IMR-90 (cell line): ENCODE results near the gene WASF3. TPM values are rescaled to one million over a fixed set of nuclear protein-coding genes. Genes with fewer than 3 reads are reported as not detected.

Experiments used
- ATAC-seq: fragments of 200-7000 bp; cut with Tn5 transposase; 2 replicates; pipeline ENCODE4 v1.9.1; 2020; ENCODE audit warnings: low read depth, mild to moderate bottlenecking, moderate library complexity
- BruUV-seq: library from RNA; stranded (reverse); fragments of 400-500 nt; replicated peaks from 2 replicates; lab custom pipeline; 2021; lab: Mats Ljungman, UMichigan
- CTCF ChIA-PET: fragments of 300-600 bp; formaldehyde crosslinking; extraction: SDS; loops from one replicate; lab custom pipeline; 2021; ENCODE audit warnings: antibody characterized with exemption; lab: Yijun Ruan, JAX
- POLR2A ChIA-PET: fragments of 300-600 bp; sonication (Branson Sonifier 250); formaldehyde crosslinking; loops from one replicate; lab custom pipeline; 2022; ENCODE audit warnings: antibody characterized with exemption; ENCODE audit not compliant: unreplicated experiment; lab: Charles Lee
- DNase-seq: peaks from one replicate; pipeline ENCODE4 v3.0.0; 2013
- H2AFZ ChIP-seq: replicated peaks from 2 replicates; pipeline ENCODE3; 2013; ENCODE audit warnings: low read length, mild to moderate bottlenecking; ENCODE audit not compliant: poor library complexity
- H2AK5ac ChIP-seq: 2 replicates; pipeline ENCODE4 v1.6.1; 2013; ENCODE audit warnings: low read depth, low read length, inconsistent platforms
- H2AK9ac ChIP-seq: replicated peaks from 2 replicates; pipeline ENCODE3; 2013; ENCODE audit warnings: mild to moderate bottlenecking, low read depth, low read length, moderate library complexity; ENCODE audit not compliant: poor library complexity
- H2BK120ac ChIP-seq: 2 replicates; pipeline ENCODE4 v1.6.1; 2013; ENCODE audit warnings: low read depth, low read length, inconsistent platforms
- H2BK15ac ChIP-seq: 3 replicates; pipeline ENCODE4 v1.6.1; 2013; ENCODE audit warnings: low read depth, low read length, inconsistent platforms
- H2BK20ac ChIP-seq: 2 replicates; pipeline ENCODE4 v1.6.1; 2013; ENCODE audit warnings: low read depth, mild to moderate bottlenecking, inconsistent platforms, low read length, moderate library complexity
- H2BK5ac ChIP-seq: 2 replicates; pipeline ENCODE4 v1.6.1; 2013; ENCODE audit warnings: mild to moderate bottlenecking, low read depth, low read length, inconsistent platforms; ENCODE audit not compliant: poor library complexity, severe bottlenecking
- H3K14ac ChIP-seq: replicated peaks from 2 replicates; pipeline ENCODE4 v1.6.1; 2013; ENCODE audit warnings: low read depth, low read length, inconsistent platforms
- H3K18ac ChIP-seq: 2 replicates; pipeline ENCODE4 v1.6.1; 2013; ENCODE audit warnings: low read depth, low read length, control low read depth
- H3K23ac ChIP-seq: 2 replicates; pipeline ENCODE4 v1.6.1; 2013; ENCODE audit warnings: low read depth, low read length, inconsistent platforms
- H3K27ac ChIP-seq: 2 replicates; pipeline ENCODE4 v1.5.1; 2013; ENCODE audit warnings: mild to moderate bottlenecking, control low read depth, low read length; ENCODE audit not compliant: insufficient read depth
- H3K27me3 ChIP-seq: 2 replicates; pipeline ENCODE4 v1.6.1; 2013; ENCODE audit warnings: low read length; ENCODE audit not compliant: control insufficient read depth, insufficient read depth
- H3K36me3 ChIP-seq: 2 replicates; pipeline ENCODE4 v1.6.1; 2013; ENCODE audit warnings: low read length, mixed read lengths; ENCODE audit not compliant: control insufficient read depth, insufficient read depth
- H3K4ac ChIP-seq: 2 replicates; pipeline ENCODE4 v1.6.1; 2013; ENCODE audit warnings: low read depth, low read length, inconsistent platforms
- H3K4me1 ChIP-seq: 2 replicates; pipeline ENCODE4 v1.6.1; 2013; ENCODE audit warnings: low read length, mixed read lengths; ENCODE audit not compliant: control insufficient read depth, insufficient read depth
- H3K4me2 ChIP-seq: 2 replicates; pipeline ENCODE4 v1.6.1; 2013; ENCODE audit warnings: low read depth, mild to moderate bottlenecking, control low read depth, low read length, moderate library complexity
- H3K4me3 ChIP-seq: 2 replicates; pipeline ENCODE4 v1.5.1; 2013; ENCODE audit warnings: low read depth, mild to moderate bottlenecking, control low read depth, low read length, moderate library complexity; ENCODE audit not compliant: insufficient read depth
- H3K56ac ChIP-seq: 2 replicates; pipeline ENCODE4 v1.6.1; 2013; ENCODE audit warnings: low read length, inconsistent platforms; ENCODE audit not compliant: insufficient read depth; ENCODE audit errors: extremely low read depth
- H3K79me1 ChIP-seq, 2 experiments: 2 replicates each; pipeline ENCODE4 v1.6.1; 2013; ENCODE audit warnings: low read length in 2 of 2, inconsistent platforms in 1 of 2, low read depth in 1 of 2
- H3K9ac ChIP-seq: 2 replicates; pipeline ENCODE4 v1.6.1; 2013; ENCODE audit warnings: low read depth, low read length, control low read depth
- H3K9me1 ChIP-seq: 2 replicates; pipeline ENCODE4 v1.6.1; 2013; ENCODE audit warnings: low read length, inconsistent platforms; ENCODE audit not compliant: insufficient read depth
- H3K9me3 ChIP-seq: 2 replicates; pipeline ENCODE4 v1.6.1; 2013; ENCODE audit warnings: low read length; ENCODE audit not compliant: control insufficient read depth, insufficient read depth
- H4K20me1 ChIP-seq: 2 replicates; pipeline ENCODE4 v1.6.1; 2013; ENCODE audit warnings: low read length, inconsistent platforms; ENCODE audit not compliant: insufficient read depth
- H4K5ac ChIP-seq: 2 replicates; pipeline ENCODE4 v1.6.1; 2013; ENCODE audit warnings: mild to moderate bottlenecking, low read depth, low read length, control low read depth
- H4K8ac ChIP-seq, 2 experiments: 2 replicates each; pipeline ENCODE4 v1.6.1; 2013; ENCODE audit warnings: low read depth in 2 of 2, low read length in 2 of 2, control low read depth in 1 of 2, inconsistent platforms in 1 of 2
- H4K91ac ChIP-seq: 2 replicates; pipeline ENCODE4 v1.6.1; 2013; ENCODE audit warnings: low read depth, low read length, inconsistent platforms; ENCODE audit not compliant: insufficient read depth
- CEBPB ChIP-seq: IDR thresholded peaks from 2 replicates; pipeline ENCODE4 v1.6.1; 2012; ENCODE audit warnings: low read depth, low read length, improper control_type of control experiment
- ELK1 ChIP-seq: fragments of 150-350 bp; IDR thresholded peaks from 2 replicates; pipeline ENCODE4 v1.6.1; 2016; ENCODE audit warnings: low read depth, mild to moderate bottlenecking, low read length, moderate library complexity, borderline replicate concordance
- MAFK ChIP-seq: IDR thresholded peaks from 2 replicates; pipeline ENCODE4 v1.6.1; 2012; ENCODE audit warnings: low read depth, low read length, improper control_type of control experiment
- MAZ ChIP-seq: IDR thresholded peaks from 2 replicates; pipeline ENCODE4 v1.6.1; 2012; ENCODE audit warnings: low read depth, mild to moderate bottlenecking, low read length, improper control_type of control experiment, moderate library complexity, borderline replicate concordance
- SMC3 ChIP-seq: fragments of 150-350 bp; IDR thresholded peaks from 2 replicates; pipeline ENCODE4 v1.6.1; 2016; ENCODE audit warnings: low read depth, mild to moderate bottlenecking, antibody characterized with exemption, low read length, moderate library complexity
- WGBS, 2 experiments: methylation state at CpG; one replicate each; pipeline versions ENCODE4 v1.1.5 to v1.1.7; 2013; ENCODE audit warnings: missing lambda C conversion rate in 2 of 2; ENCODE audit not compliant: insufficient read length in 1 of 2; ENCODE audit errors: extremely low coverage in 2 of 2; 5-methylcytosine and 5-hydroxymethylcytosine counted together
- dilution Hi-C: fragments of 300-500 bp; cut with HindIII; formaldehyde crosslinking; loops from one replicate; pipeline ENCODE4 v1.14.3; 2018; ENCODE audit warnings: low sequenced_read_pairs; ENCODE audit not compliant: unreplicated experiment
- in situ Hi-C: fragments of 300-500 bp; cut with MboI; formaldehyde crosslinking; loops from 3 replicates; pipeline ENCODE4 v1.14.3; 2019; ENCODE audit warnings: low sequenced_read_pairs, inconsistent platforms, mixed read lengths
- intact Hi-C: fragments of 100-400 bp; cut with micrococcal nuclease; formaldehyde crosslinking; loops from 2 replicates; pipeline ENCODE4 v1.10.0; 2022
- polyA plus RNA-seq, 3 experiments: library from polyadenylated mRNA; depleted of rRNA; stranded (reverse); fragments of >200 nt; gene quantifications; 2 replicates each; pipeline ENCODE4 v1.2.3, GENCODE V29; 2012; ENCODE audit warnings: low replicate concordance in 1 of 3
- total RNA-seq: library from RNA; depleted of rRNA; stranded (reverse); fragments of >200 nt; gene quantifications from 2 replicates; pipeline ENCODE4 v1.2.3, GENCODE V29; 2012

WASF3 gene
- total and polyA plus RNA-seq, 2 of the 4 experiments (the other 2 are of a cell fraction), result 4.3 to 11.4 TPM

- Histone ChIP-seq H4K5ac (peak overlapping the region; percentile 78; the same call in 1 of the 2 replicates), H2AK9ac (no peak overlapping the region), H3K36me3 (peaks cover 27% of the 10 kb centered on the region), H3K27me3 (no peaks in the 10 kb centered on the region), H3K4ac (no peak overlapping the region), H3K4me2 (no peak overlapping the region), H2BK120ac (peak overlapping the region; percentile 65), H2BK20ac (no peak overlapping the region), H2AK5ac (peak overlapping the region; percentile 54; the same call in 1 of the 2 replicates), H3K4me3 (no peak overlapping the region), H4K91ac (no peak overlapping the region), H2BK15ac (no peak overlapping the region), H3K18ac (peak overlapping the region; percentile 72; the same call in 1 of the 2 replicates), H3K23ac (no peak overlapping the region), H2BK5ac (peak overlapping the region; percentile 90), H3K79me1 (peaks cover 3 to 11% of the 10 kb centered on the region in 2 experiments; a peak in 3 of 4 replicates), H4K20me1 (no peaks in the 10 kb centered on the region), H3K9ac (no peak overlapping the region), H3K14ac (no peak overlapping the region), H3K9me3 (no peaks in the 10 kb centered on the region), H3K27ac (peak overlapping the region; percentile 97; the same call in 1 of the 2 replicates), H3K9me1 (peaks cover 6% of the 10 kb centered on the region; the same call in 1 of the 2 replicates), H2AFZ (no peak overlapping the region), H3K56ac (no peak overlapping the region), H3K4me1 (peaks cover 13% of the 10 kb centered on the region), H4K8ac (peak overlapping the region in 1 of 2 experiments; percentile 40; a peak in 1 of 4 replicates)
- DNase-seq (no peak), ATAC-seq (no peak)
- dilution Hi-C loops, result no loop called here
- TF ChIP-seq ELK1, result no peak
- no peak for TF ChIP-seq SMC3
- no peak for TF ChIP-seq MAFK
- peak; percentile 80 for TF ChIP-seq CEBPB
- TF ChIP-seq MAZ, result no peak
- WGBS, 2 experiments, result no CpG with 5 or more reads among the region's 5 CpGs
- intact Hi-C loops, result loop anchor here (5.0 kb wide), 1 partner anchor 121 kb away; the partner anchor contains the start of gene WASF3
- POLR2A ChIA-PET, result no interaction called here
- in situ Hi-C loops, result no loop called here
- no TSS peak for BruUV-seq
- CTCF ChIA-PET, result no interaction called here
Observed at GRCh38 chr13:26678330-26678729, 120.8 kb downstream of the WASF3 start.
